Mucosa of stomach (tissue), 1 donor: ENCODE results near the gene NCF2.

Experiments used
- H3K27me3 ChIP-seq: one replicate; pipeline ENCODE4 v1.7.0; 2013; ENCODE audit warnings: mild to moderate bottlenecking, low read length; ENCODE audit not compliant: control insufficient read depth, insufficient read depth
- H3K36me3 ChIP-seq: one replicate; pipeline ENCODE4 v1.7.0; 2013; ENCODE audit warnings: low read length; ENCODE audit not compliant: control insufficient read depth, insufficient read depth
- H3K4me1 ChIP-seq: one replicate; pipeline ENCODE4 v1.7.0; 2013; ENCODE audit warnings: mild to moderate bottlenecking, low read length; ENCODE audit not compliant: control insufficient read depth, insufficient read depth
- H3K4me3 ChIP-seq: one replicate; pipeline ENCODE4 v1.7.0; 2013; ENCODE audit warnings: low read length
- H3K9ac ChIP-seq: one replicate; pipeline ENCODE4 v1.7.0; 2013; ENCODE audit warnings: mild to moderate bottlenecking, low read length, moderate library complexity
- H3K9me3 ChIP-seq: one replicate; pipeline ENCODE4 v1.7.0; 2013; ENCODE audit warnings: mild to moderate bottlenecking, low read length, moderate library complexity; ENCODE audit not compliant: control insufficient read depth
- donor health status: Pancreatic carcinoma.

NCF2 gene

DNA sequence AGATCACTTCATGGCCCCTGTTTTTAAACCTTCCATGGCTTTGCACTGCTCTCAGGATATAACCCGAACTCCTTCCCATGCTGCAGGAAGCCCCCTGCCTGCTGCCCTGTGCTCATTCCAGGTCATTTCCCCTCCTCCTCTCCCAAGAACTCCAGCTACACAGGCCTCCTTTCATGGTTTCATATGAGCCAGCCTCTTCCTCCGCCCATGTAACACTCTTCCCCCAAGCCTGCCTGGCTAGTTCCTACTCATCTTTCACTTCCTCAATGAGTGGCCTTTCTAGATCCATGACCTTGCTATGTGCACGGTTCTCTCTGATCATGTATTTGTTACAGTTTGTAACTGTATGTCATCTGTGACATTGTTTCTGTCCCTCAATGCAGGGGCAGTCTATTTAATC is 3.1 kb upstream of the NCF2 start:
- H3K9me3 ChIP-seq = no peaks in the 10 kb centered on the region
- H3K4me3 ChIP-seq = no peak overlapping the region
- no peaks in the 10 kb centered on the region for H3K27me3 ChIP-seq

DNA sequence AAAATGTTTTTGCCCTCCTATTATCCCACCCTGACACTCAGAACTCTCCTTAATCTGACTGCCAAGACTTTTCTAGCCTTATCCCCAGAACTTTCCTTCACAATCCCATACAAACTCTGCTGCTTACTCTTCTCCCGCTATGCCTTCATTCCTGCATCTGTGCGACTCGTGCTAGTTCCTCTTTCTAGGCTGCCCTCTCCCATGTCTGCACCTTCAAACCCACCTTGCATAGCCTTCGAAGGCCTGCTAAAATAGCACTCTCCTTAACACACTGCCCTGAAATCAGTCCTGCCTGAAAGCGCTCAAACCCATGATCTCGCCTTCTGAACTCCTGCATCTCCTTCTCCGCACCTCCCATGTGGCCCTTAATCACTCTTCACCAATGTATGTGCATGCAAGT is 2.5 kb upstream of the NCF2 start:
- no peaks in the 10 kb centered on the region for H3K27me3 ChIP-seq
- H3K4me1 ChIP-seq = peaks cover 14% of the 10 kb centered on the region
- no peak overlapping the region for H3K4me3 ChIP-seq
- H3K36me3 ChIP-seq = no peaks in the 10 kb centered on the region
- H3K9ac ChIP-seq = no peak overlapping the region
- no peaks in the 10 kb centered on the region for H3K9me3 ChIP-seq

More for the DNA sequence above, 3.1 kb upstream of the NCF2 start:
- H3K4me1 ChIP-seq = peaks cover 14% of the 10 kb centered on the region
- H3K9ac ChIP-seq = no peak overlapping the region
- no peaks in the 10 kb centered on the region for H3K36me3 ChIP-seq

DNA sequence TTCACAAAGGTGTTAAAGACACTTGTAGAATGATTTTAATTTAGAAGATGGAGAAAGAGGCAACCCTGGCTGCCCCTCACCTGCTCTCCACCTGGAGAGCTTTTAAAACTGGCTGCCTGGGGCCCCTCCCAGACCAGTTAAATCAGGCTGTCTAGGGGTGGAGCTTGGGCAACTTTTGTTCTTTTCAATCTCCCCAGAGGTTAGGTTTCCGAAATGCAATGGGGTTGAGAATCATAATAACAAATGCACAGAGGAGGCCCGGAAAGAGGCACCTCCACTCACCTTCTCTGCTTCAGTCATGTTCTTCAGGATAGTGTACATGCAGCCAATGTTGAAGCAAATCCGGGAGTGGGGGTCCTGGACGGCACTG is 400 bp downstream of the NCF2 start:
- H3K27me3 ChIP-seq = no peaks in the 10 kb centered on the region
- H3K36me3 ChIP-seq = no peaks in the 10 kb centered on the region
- H3K9ac ChIP-seq = no peak overlapping the region
- no peaks in the 10 kb centered on the region for H3K9me3 ChIP-seq
- H3K4me1 ChIP-seq = peaks cover 14% of the 10 kb centered on the region
- H3K4me3 ChIP-seq = no peak overlapping the region

DNA sequence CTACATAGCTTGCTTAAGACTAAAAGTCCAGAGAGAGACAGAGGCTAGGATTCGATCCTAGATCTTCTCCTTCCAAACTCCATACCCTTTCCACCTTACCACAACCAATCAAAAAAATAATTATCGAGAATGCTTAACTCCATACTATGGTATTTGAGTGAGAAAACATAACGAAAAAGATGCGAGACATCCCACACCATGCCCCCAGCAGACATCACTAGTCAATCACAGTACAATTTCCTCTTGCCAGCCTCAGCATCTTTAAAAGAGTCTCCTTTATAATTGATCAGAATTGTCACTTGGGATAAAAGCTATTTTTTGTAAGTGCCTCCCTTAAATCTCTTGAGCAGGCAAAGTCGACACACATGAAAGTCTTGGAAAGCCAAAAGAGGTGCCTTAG is 875 bp downstream of the NCF2 start:
- no peaks in the 10 kb centered on the region for H3K36me3 ChIP-seq
- peaks cover 14% of the 10 kb centered on the region for H3K4me1 ChIP-seq
- no peaks in the 10 kb centered on the region for H3K9me3 ChIP-seq
- H3K27me3 ChIP-seq = no peaks in the 10 kb centered on the region
- H3K4me3 ChIP-seq = no peak overlapping the region
- no peak overlapping the region for H3K9ac ChIP-seq

DNA sequence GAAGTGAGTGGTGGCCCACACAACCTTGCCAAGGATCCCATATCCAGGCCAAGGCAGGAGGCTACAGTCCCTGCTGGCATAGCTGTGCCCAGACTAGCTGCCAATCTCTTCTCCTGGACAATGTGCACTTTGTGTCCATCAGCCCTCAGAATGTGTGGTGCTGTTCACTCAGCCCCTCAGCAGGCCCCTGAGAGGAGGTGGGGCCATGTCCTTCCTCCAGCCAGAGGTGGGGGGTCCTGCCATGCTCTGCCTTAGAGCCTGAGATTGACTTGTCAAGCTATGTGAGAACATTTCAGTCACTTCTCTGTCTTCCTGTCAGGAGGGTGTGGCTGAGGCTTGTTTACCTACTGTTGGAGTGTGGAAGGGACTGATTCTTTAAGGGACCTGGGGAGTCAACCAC is 1.4 kb downstream of the NCF2 start:
- H3K4me1 ChIP-seq = peaks cover 14% of the 10 kb centered on the region
- H3K36me3 ChIP-seq = no peaks in the 10 kb centered on the region
- no peak overlapping the region for H3K9ac ChIP-seq
- H3K9me3 ChIP-seq = no peaks in the 10 kb centered on the region
- H3K27me3 ChIP-seq = no peaks in the 10 kb centered on the region
- no peak overlapping the region for H3K4me3 ChIP-seq

DNA sequence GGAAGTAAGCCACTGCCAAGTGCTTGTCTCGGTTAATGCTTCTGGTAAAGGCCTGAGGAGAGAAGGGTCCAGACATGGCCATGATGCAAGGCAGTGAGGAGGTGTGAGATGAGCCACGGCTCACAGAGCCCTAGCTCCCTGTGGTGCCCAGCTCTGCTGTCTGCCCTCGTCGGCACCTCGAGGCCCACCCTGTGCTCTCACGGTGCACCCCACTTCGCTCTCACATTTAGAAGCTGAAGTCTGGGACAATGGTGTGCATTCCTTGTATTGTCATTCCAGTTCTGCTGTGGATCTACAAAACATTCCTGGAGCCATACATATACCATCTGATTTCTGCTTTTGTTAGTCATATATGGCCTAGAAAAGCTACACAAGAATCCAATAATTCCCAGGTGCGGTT is 3.3 kb downstream of the NCF2 start:
- Histone ChIP-seq H3K9ac (no peak overlapping the region), H3K9me3 (no peaks in the 10 kb centered on the region), H3K4me3 (no peak overlapping the region), H3K4me1 (peaks cover 14% of the 10 kb centered on the region), H3K27me3 (no peaks in the 10 kb centered on the region), H3K36me3 (no peaks in the 10 kb centered on the region)

DNA sequence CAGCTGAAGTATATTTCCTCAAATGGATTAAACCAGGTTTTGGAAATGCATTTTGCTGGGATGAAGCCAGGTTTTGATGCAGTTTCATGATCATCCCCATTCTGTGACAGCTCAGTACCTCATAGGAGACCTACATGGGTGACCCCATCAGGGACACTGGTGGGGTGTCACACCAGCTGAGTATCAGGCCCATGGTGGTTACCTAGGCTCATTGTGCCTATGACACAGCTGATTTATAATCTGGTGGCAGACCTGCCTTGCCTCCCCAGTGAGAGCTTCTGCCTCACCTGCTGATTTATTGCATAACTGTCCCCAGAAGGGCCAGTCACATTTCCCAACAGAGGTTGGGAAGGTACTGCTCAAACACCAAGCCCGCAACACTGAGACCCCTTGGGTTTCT is 3.8 kb downstream of the NCF2 start:
- Histone ChIP-seq H3K27me3 (no peaks in the 10 kb centered on the region), H3K9me3 (no peaks in the 10 kb centered on the region), H3K4me1 (peaks cover 14% of the 10 kb centered on the region), H3K36me3 (no peaks in the 10 kb centered on the region), H3K4me3 (no peak overlapping the region), H3K9ac (no peak overlapping the region)

DNA sequence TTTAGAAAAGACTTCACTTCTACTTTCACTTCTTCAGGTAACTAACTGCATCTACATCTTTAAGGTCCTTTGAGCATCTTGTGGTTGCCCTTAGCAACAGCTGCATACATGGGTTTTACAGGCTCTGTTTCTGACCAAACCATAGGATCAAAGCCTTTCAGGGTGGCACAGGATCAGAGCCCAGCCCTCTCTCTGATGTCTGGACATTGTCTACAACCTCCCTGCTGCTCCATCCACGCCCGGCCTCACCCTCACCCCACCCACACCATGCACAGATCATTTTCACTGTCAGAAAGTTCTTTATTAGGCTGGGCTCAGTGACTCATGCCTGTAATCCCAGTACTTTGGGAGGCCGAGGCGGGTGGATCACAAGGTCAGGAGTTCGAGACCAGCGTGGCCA is 5.2 kb downstream of the NCF2 start:
- Histone ChIP-seq H3K36me3 (no peaks in the 10 kb centered on the region), H3K9ac (no peak overlapping the region), H3K9me3 (no peaks in the 10 kb centered on the region), H3K27me3 (no peaks in the 10 kb centered on the region), H3K4me1 (peaks cover 8% of the 10 kb centered on the region), H3K4me3 (no peak overlapping the region)

DNA sequence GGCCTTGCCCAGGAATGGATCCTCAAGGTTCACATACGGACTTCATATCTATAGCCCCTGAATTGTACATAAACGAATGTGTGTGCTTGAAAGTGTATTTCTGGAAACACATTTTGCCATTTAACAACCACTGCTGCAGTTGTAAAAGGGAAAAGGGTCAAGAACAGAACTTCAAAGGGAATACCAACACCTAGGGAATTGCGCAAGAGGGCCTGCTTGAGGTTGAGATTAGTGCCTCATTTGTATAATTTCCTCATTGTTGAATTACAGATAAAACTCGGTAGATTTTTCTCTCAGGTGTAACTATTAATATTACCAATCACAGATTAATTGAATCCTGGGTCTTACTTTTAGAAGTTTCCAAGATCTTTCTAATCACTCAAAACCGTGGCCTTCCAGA is 6.1 kb downstream of the NCF2 start:
- Histone ChIP-seq H3K9ac (no peak overlapping the region), H3K4me3 (no peak overlapping the region), H3K36me3 (no peaks in the 10 kb centered on the region), H3K4me1 (peaks cover 4% of the 10 kb centered on the region), H3K27me3 (no peaks in the 10 kb centered on the region), H3K9me3 (no peaks in the 10 kb centered on the region)

DNA sequence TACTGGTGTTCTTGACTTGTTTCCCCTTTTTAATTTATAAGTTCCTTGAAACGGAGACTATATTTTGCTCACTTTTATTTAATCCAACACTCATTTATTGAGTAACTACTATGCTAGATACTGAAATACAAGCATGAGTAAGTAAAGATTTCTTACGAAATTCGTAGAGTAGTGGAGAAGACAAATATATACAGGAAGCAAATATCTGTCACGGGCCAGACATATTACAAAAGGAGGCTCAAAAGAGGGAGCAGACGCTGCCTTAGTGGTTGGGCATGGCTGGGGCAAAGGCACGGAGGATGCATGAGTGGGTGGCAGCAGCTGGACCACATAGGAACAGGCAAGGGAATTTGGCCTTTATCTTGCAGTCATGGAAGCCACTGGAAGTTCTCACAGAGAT is 6.8 kb downstream of the NCF2 start:
- H3K4me3 ChIP-seq = no peak overlapping the region
- H3K9me3 ChIP-seq = no peaks in the 10 kb centered on the region
- H3K36me3 ChIP-seq = no peaks in the 10 kb centered on the region
- H3K9ac ChIP-seq = no peak overlapping the region
- no peaks in the 10 kb centered on the region for H3K27me3 ChIP-seq
- no peaks in the 10 kb centered on the region for H3K4me1 ChIP-seq

DNA sequence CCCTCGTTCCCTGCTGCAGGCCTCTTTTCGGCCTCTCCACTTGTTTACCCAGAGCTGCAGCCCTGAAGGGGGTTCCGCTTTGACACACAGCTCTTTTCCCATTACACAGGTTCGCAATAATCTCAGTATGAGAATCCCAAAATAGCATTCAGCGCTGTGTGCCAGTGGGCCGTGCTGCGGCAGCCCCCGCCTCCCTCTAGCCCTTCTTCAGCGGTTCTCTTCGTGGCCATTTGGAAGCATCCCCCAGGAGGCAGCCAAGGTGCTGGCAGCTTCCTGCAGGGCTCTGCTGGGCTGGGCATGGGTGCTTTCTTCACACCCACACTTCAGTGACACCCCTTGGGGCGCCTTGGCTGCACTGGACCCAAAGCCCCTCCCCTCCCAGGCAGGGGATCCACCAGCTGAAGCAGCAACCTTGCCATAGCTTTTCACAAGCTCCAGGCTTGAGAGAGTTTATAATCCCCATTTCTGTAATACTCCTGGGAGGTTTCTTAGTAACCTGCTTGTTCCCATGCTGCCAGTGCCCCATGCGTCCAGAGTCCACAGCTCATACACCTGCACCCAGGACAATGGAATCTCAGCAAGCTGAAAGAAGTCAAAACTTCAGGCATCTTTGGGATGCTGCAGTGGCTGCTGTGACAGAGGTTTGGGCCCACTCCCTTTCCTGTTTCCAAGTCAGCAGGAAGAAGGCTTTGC is 8.1 kb downstream of the NCF2 start:
- Histone ChIP-seq H3K9me3 (no peaks in the 10 kb centered on the region), H3K36me3 (no peaks in the 10 kb centered on the region), H3K4me1 (no peaks in the 10 kb centered on the region), H3K4me3 (no peak overlapping the region), H3K27me3 (no peaks in the 10 kb centered on the region), H3K9ac (no peak overlapping the region)

DNA sequence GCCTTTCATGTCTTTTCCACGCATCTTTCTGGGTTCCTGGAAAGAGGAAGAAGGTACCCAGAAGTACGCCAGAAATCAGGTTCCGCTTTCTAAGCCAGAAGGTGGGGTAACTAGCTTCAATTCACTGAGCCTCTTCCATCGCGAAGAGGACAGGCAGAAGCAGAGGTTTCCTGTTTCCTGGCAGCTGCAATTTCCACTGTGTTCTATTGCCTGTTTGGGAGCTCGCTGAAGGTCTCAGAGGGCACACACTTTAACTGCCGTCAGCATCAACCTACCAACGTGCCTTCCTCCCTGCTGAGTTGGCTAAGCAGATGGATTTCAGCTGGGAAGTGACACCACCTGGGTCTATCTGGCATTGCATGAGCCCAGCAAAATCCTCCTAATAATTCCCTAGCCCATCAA is 10.0 kb downstream of the NCF2 start:
- H3K4me3 ChIP-seq = no peak overlapping the region
- H3K36me3 ChIP-seq = no peaks in the 10 kb centered on the region
- H3K27me3 ChIP-seq = no peaks in the 10 kb centered on the region
- H3K4me1 ChIP-seq = no peaks in the 10 kb centered on the region
- H3K9ac ChIP-seq = no peak overlapping the region
- no peaks in the 10 kb centered on the region for H3K9me3 ChIP-seq

DNA sequence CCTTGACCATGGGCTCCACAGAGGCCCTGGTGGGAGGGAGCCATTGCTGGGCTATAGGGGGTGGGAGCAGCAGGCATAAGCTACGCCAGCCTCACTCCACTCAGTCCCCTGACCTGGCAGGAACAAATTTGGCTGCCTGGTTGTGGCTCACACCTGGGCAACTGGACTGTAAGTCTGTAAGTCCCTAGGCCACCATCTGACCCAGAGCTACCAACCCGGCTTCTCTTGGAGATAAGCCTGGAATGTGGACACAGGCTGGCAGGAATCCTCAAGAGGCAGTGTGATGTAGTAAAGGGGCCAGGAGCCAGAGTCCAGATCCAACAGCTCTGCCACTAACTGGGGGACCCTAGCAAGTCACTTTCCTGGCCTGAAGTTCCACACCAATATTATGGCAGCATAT is 11.4 kb downstream of the NCF2 start:
- Histone ChIP-seq H3K4me3 (no peak overlapping the region), H3K9me3 (no peaks in the 10 kb centered on the region), H3K36me3 (no peaks in the 10 kb centered on the region), H3K9ac (no peak overlapping the region), H3K27me3 (no peaks in the 10 kb centered on the region), H3K4me1 (no peaks in the 10 kb centered on the region)
